Bronchial epithelial cell (primary cell): ENCODE data around the gene NKAIN2. TPM values are rescaled to one million over a fixed set of nuclear protein-coding genes. Genes with fewer than 3 reads are reported as not detected.

ENCODE experiments used
- DNase-seq: peaks from one replicate; pipeline ENCODE4 v3.0.0-alpha.2; 2010; ENCODE audit warnings: low read depth
- FAIRE-seq: peaks from 2 replicates; lab custom pipeline; 2011; peaks lifted over from hg19 to GRCh38; lab: Jason Lieb, UNC
- H3K27me3 ChIP-seq: 2 replicates; pipeline ENCODE4 v1.5.1; 2011; ENCODE audit warnings: low read length; ENCODE audit not compliant: control insufficient read depth, insufficient read depth
- H3K36me3 ChIP-seq: 2 replicates; pipeline ENCODE4 v1.5.1; 2011; ENCODE audit warnings: low read length; ENCODE audit not compliant: control insufficient read depth, insufficient read depth
- H3K4me3 ChIP-seq: 2 replicates; pipeline ENCODE4 v1.5.1; 2011; ENCODE audit warnings: mild to moderate bottlenecking, low read depth, low read length, control low read depth
- total RNA-seq: library from RNA; depleted of rRNA; stranded (reverse); fragments of >200 nt; gene quantifications from 2 replicates; pipeline ENCODE4 v1.2.1, GENCODE V29; 2014
- TF ChIP-seq, protein P1 (sequence below): IDR thresholded peaks from 2 replicates; pipeline ENCODE4 v1.5.1; 2011; ENCODE audit warnings: mild to moderate bottlenecking, moderate library complexity, low read length, control low read depth, inconsistent platforms; ENCODE audit not compliant: insufficient read depth, severe bottlenecking

The NKAIN2 gene
- total RNA-seq, 1 donor from 2014 or later, result under 0.01 TPM

DNA sequence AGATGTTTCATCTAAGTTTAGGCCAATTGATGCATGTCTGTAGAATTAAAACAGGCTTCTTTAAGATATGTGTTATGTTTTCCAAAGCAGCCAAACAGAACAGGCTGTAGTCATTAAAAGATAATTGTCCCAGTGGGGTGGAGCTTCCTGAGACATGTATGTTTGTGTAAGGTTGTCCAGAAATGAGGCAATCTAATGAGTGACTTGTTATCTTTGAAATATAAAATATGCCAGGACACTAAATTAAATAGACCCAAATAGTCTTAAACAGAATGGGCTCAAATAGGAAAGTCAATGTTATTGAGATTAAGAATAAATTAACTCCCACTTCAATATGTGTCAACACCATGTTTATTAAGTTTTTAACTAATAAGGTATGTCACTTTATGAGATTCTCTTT is 953.9 kb downstream of the NKAIN2 start:
- TF ChIP-seq, protein P1, sequence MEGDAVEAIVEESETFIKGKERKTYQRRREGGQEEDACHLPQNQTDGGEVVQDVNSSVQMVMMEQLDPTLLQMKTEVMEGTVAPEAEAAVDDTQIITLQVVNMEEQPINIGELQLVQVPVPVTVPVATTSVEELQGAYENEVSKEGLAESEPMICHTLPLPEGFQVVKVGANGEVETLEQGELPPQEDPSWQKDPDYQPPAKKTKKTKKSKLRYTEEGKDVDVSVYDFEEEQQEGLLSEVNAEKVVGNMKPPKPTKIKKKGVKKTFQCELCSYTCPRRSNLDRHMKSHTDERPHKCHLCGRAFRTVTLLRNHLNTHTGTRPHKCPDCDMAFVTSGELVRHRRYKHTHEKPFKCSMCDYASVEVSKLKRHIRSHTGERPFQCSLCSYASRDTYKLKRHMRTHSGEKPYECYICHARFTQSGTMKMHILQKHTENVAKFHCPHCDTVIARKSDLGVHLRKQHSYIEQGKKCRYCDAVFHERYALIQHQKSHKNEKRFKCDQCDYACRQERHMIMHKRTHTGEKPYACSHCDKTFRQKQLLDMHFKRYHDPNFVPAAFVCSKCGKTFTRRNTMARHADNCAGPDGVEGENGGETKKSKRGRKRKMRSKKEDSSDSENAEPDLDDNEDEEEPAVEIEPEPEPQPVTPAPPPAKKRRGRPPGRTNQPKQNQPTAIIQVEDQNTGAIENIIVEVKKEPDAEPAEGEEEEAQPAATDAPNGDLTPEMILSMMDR, result no peak
- H3K36me3 ChIP-seq, result no peaks in the 10 kb centered on the region
- DNase-seq (no peak), FAIRE-seq (no peak)
- H3K4me3 ChIP-seq, result no peak overlapping the region
- no peaks in the 10 kb centered on the region for H3K27me3 ChIP-seq

DNA sequence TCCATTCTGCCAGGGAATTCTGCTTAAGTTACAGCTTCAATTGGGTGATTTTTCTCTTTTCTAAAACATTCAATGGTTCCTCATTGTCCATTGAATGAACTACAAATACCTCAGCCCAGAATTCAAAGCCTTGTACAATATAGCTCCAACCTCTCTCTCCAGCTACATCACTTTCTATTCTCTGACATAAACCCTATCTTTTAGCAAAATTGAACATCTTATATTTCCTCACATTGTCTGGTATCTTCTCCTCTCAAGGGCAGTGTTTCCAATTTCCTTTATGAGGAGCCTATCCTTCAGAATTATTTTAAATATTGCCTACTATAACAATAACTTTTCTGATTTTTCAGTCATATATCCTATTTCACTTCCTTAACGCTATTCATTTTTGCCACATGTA is 955.0 kb downstream of the NKAIN2 start:
- Histone ChIP-seq H3K4me3 (no peak overlapping the region), H3K36me3 (no peaks in the 10 kb centered on the region), H3K27me3 (no peaks in the 10 kb centered on the region)
- FAIRE-seq (no peak), DNase-seq (no peak)
- TF ChIP-seq, protein P1, result no peak

DNA sequence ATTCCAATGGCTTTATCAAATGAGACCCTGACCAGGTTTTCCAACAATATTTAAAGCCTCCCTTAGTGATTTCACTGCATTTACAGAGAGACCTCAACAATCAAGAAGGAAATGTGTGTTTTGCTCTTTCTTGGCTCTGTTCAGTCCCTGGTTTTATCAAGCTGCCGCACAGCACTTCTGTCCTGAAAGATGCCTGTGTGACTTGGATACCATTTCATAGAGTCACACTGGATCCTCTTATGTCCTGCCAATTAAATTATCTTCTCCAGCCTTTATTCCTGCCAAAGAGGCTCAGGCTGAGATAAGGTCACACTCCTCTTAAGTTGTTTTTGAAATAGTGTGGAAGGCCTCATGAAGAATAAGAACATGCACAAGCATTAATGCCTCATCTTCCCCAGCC is 961.6 kb downstream of the NKAIN2 start:
- DNase-seq (no peak), FAIRE-seq (no peak)
- H3K4me3 ChIP-seq, result no peak overlapping the region
- no peaks in the 10 kb centered on the region for H3K36me3 ChIP-seq
- H3K27me3 ChIP-seq, result no peaks in the 10 kb centered on the region
- TF ChIP-seq, protein P1, result no peak

DNA sequence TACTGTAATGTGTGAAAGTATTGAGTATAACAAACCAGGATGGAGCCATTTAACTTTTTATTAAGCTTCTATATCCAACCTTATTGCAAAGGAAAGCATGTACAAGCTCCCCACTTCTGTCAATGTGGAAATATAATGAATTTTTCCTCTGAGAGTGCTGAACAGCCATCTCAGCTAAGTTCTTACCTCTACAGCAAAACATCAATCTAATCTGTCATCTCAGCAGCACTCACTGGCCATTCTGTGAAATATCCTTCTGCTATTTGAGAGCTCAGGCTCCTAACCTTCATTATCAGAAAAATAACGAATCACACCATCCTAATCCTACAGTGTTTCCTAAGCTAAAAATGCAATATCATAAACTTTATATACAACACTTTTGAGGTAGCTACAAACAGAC is 964.6 kb downstream of the NKAIN2 start:
- TF ChIP-seq, protein P1, result no peak
- Histone ChIP-seq H3K36me3 (no peaks in the 10 kb centered on the region), H3K4me3 (no peak overlapping the region), H3K27me3 (no peaks in the 10 kb centered on the region)
- FAIRE-seq (no peak), DNase-seq (no peak)

DNA sequence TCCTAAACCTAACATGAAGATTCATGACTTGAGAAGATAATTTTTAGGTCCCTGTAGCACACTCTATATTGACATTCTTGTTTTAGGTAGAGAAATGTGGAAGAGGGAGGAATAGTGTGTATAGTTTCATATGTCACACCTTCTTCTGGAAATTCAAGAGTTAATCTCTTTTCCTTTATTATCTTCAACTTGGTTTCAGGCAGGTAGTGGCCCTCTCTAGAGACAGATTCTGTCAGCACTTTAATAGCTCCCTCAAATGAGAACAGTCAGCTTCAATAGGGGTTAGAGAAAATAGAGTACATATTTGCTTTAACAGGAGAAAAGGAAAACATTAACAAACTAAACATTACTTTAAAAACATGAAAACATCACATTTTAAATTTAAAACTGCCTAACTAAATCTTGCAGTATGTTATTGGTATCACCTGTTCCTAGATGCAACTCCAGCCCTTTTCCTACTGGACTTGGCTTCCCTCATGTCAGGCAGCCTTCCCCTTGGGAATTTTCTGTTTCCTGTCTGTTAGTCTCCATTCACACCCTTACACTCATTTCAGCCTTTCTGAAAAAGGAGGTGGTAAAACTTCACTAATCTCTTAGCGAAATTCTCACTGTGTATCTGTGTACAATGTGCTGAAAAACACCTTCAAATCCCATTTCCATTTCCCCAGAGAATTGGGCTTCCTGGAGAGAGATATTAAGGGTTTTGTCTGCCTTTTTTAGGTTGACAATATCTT is 966.3 kb downstream of the NKAIN2 start:
- no peaks in the 10 kb centered on the region for H3K36me3 ChIP-seq
- H3K4me3 ChIP-seq, result no peak overlapping the region
- no peaks in the 10 kb centered on the region for H3K27me3 ChIP-seq
- FAIRE-seq (no peak), DNase-seq (no peak)
- TF ChIP-seq, protein P1, result no peak

DNA sequence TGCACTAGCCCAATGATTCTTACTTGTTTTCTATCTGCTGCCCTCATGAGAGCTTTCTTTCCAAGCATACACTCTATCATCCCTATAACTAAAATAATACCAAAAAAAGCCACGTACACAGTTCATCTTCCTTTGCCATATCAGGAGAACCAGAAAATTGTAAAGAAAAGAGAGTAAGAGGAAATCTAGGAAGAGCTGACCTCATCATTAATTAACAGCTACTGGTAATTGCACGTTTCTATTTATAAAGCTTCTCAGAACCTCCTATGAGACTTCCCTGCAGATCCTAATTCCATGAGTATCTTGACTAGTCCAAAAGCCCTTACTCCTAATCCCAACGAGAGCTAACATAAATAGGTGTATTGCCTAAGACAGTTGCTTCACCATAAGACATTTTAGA is 967.1 kb downstream of the NKAIN2 start:
- H3K27me3 ChIP-seq, result no peaks in the 10 kb centered on the region
- no peak for FAIRE-seq
- TF ChIP-seq, protein P1, result no peak
- H3K36me3 ChIP-seq, result no peaks in the 10 kb centered on the region
- no peak for DNase-seq
- no peak overlapping the region for H3K4me3 ChIP-seq
